GM12878 (cell line): ENCODE measurements around the gene ATG10. TPM values are rescaled to one million over a fixed set of nuclear protein-coding genes. Genes with fewer than 3 reads are reported as not detected.

ENCODE experiments used
- ATAC-seq: fragments of 200-7000 bp; cut with Tn5 transposase; 3 replicates; pipeline ENCODE4 v1.9.1; 2020; ENCODE audit warnings: mild to moderate bottlenecking, moderate library complexity
- BruUV-seq: library from RNA; stranded (reverse); fragments of 400-500 nt; replicated peaks from 2 replicates; lab custom pipeline; 2021; lab: Mats Ljungman, UMichigan
- CTCF ChIA-PET: fragments of 300-600 bp; sonication (Branson Sonifier 250); formaldehyde crosslinking; extraction: SDS; loops from one replicate; lab custom pipeline; 2021; ENCODE audit warnings: inconsistent platforms; lab: Yijun Ruan, JAX
- POLR2A ChIA-PET: fragments of 350-600 bp; formaldehyde crosslinking; extraction: SDS; loops from one replicate; lab custom pipeline; 2021; ENCODE audit warnings: inconsistent platforms; lab: Charles Lee
- RAD21 ChIA-PET: fragments of 300-600 bp; sonication (Branson Sonifier 250); formaldehyde crosslinking; loops from one replicate; lab custom pipeline; 2023; ENCODE audit warnings: antibody characterized with exemption; ENCODE audit not compliant: unreplicated experiment; lab: Charles Lee
- SMC1A ChIA-PET: fragments of 300-600 bp; sonication (Branson Sonifier 250); formaldehyde crosslinking; loops from one replicate; lab custom pipeline; 2023; ENCODE audit not compliant: unreplicated experiment, uncharacterized antibody; lab: Charles Lee
- DNase-seq: peaks from one replicate; pipeline ENCODE4 v3.0.0-alpha.2; 2011; ENCODE audit warnings: low read depth, low spot score
- FAIRE-seq: peaks from 3 replicates; lab custom pipeline; 2011; peaks lifted over from hg19 to GRCh38; lab: Jason Lieb, UNC
- H2AFZ ChIP-seq: 2 replicates; pipeline ENCODE4 v1.6.0; 2011; ENCODE audit warnings: low read depth, low read length, control low read depth; ENCODE audit not compliant: control insufficient read depth
- H3K27ac ChIP-seq: 2 replicates; pipeline ENCODE4 v1.5.1; 2011; ENCODE audit warnings: control low read depth; ENCODE audit not compliant: control insufficient read depth, insufficient read depth
- H3K27me3 ChIP-seq, 2 experiments: replicated peaks in 1 of 2; 2 replicates each; pipeline versions ENCODE4 v1.6.0 to v1.6.1; 2011; ENCODE audit warnings: low read length in 1 of 2; ENCODE audit not compliant: control insufficient read depth in 2 of 2, insufficient read depth in 2 of 2
- H3K36me3 ChIP-seq, 2 experiments: 2 replicates each; pipeline ENCODE4 v1.5.1; 2011; ENCODE audit warnings: low read length in 1 of 2; ENCODE audit not compliant: control insufficient read depth in 2 of 2, insufficient read depth in 2 of 2
- H3K4me1 ChIP-seq: 2 replicates; pipeline ENCODE4 v1.6.1; 2011; ENCODE audit warnings: mild to moderate bottlenecking, low read length, moderate library complexity, mixed read lengths; ENCODE audit not compliant: control insufficient read depth, insufficient read depth
- H3K4me2 ChIP-seq: 2 replicates; pipeline ENCODE4 v1.6.0; 2011; ENCODE audit warnings: control low read depth; ENCODE audit not compliant: control insufficient read depth, insufficient read depth
- H3K4me3 ChIP-seq: fragments of 200-600 bp; sonication (generic); 2 replicates; pipeline ENCODE4 v1.5.1; 2016
- H3K79me2 ChIP-seq: 2 replicates; pipeline ENCODE4 v1.6.0; 2011; ENCODE audit warnings: low read length; ENCODE audit not compliant: control insufficient read depth, insufficient read depth
- H3K9ac ChIP-seq: 2 replicates; pipeline ENCODE4 v1.8.0; 2011; ENCODE audit warnings: low read length, control low read depth, mixed read lengths; ENCODE audit not compliant: control insufficient read depth, insufficient read depth
- H3K9me3 ChIP-seq: replicated peaks from 3 replicates; pipeline ENCODE4 v1.5.1; 2011; ENCODE audit warnings: mild to moderate bottlenecking, low read length; ENCODE audit not compliant: control insufficient read depth, insufficient read depth
- H4K20me1 ChIP-seq: 2 replicates; pipeline ENCODE4 v1.6.0; 2011; ENCODE audit not compliant: control insufficient read depth, insufficient read depth
- ASH2L ChIP-seq: fragments of 300-600, 200-600 bp; sonication (generic); IDR thresholded peaks from 2 replicates; pipeline ENCODE4 v1.6.1; 2017; ENCODE audit warnings: low read depth, mild to moderate bottlenecking, borderline replicate concordance
- CBX5 ChIP-seq: sonication (generic); IDR thresholded peaks from 2 replicates; pipeline ENCODE4 v1.6.1; 2016; ENCODE audit warnings: low read depth, moderate library complexity, mild to moderate bottlenecking, inconsistent platforms
- HDAC6 ChIP-seq: fragments of 200-600 bp; sonication (generic); IDR thresholded peaks from one replicate; pipeline ENCODE4 v1.8.0; 2017; ENCODE audit warnings: antibody characterized with exemption; ENCODE audit not compliant: unreplicated experiment
- SIX5 ChIP-seq: IDR thresholded peaks from 2 replicates; pipeline ENCODE4 v1.6.1; 2011; ENCODE audit warnings: mild to moderate bottlenecking, low read depth, low read length, moderate library complexity; ENCODE audit not compliant: severe bottlenecking
- WGBS: methylation state at CpG from one replicate; pipeline ENCODE4 v1.1.6; 2016; ENCODE audit warnings: low lambda C conversion rate; ENCODE audit not compliant: insufficient replicate concordance, insufficient coverage; ENCODE audit errors: missing lambda C conversion rate; 5-methylcytosine and 5-hydroxymethylcytosine counted together
- in situ Hi-C: fragments of 300-500 bp; cut with MboI; formaldehyde crosslinking; loops from 9 replicates; pipeline ENCODE4 v1.14.3; 2018; ENCODE audit warnings: mixed read lengths
- intact Hi-C: fragments of 100-400 bp; cut with micrococcal nuclease; formaldehyde crosslinking; loops from one replicate; pipeline ENCODE4 v1.14.2; 2022; ENCODE audit not compliant: unreplicated experiment
- polyA plus RNA-seq, 11 experiments: library from polyadenylated mRNA; depleted of rRNA in 4 of 11; unstranded in 6 of 11; stranded (reverse) in 5 of 11; fragments of >200 nt; fragmentation: Nextera tagmentation in 4 of 11; fragmentation: Illumina TruSeq in 1 of 11; extraction: Ambion mirVana in 4 of 11; extraction: Trizol in 1 of 11; gene quantifications; 1 replicate in 1 of 11; 2 replicates in 10 of 11; pipeline versions ENCODE4 v1.2.1 to v1.2.3, GENCODE V29; 2011 to 2016; ENCODE audit warnings: inconsistent platforms in 2 of 11, missing spikeins in 2 of 11, low read depth in 1 of 11
- total RNA-seq, 4 experiments: library from RNA; depleted of rRNA in 3 of 4; stranded (reverse); fragments of >200 nt in 3 of 4; fragmentation: Illumina TruSeq in 1 of 4; extraction: Trizol in 1 of 4; gene quantifications; 2 replicates each; pipeline versions ENCODE4 v1.2.1 to v1.2.3, GENCODE V29; 2013 to 2021
- TF ChIP-seq, protein P1 (sequence below): IDR thresholded peaks from 2 replicates; pipeline ENCODE4 v1.6.1; 2011; ENCODE audit warnings: low read depth, mild to moderate bottlenecking, low read length, moderate library complexity, borderline replicate concordance; ENCODE audit errors: extremely low read depth
- TF ChIP-seq, protein P2 (sequence below): IDR thresholded peaks from 2 replicates; pipeline ENCODE4 v1.6.1; 2011; ENCODE audit warnings: mild to moderate bottlenecking, low read depth, low read length, moderate library complexity; ENCODE audit not compliant: insufficient replicate concordance
- TF ChIP-seq, protein P3 (sequence below): fragments of 450-650 bp; formaldehyde crosslinking; IDR thresholded peaks from 2 replicates; pipeline ENCODE4 v1.4.0; 2020; ENCODE audit warnings: mild to moderate bottlenecking, moderate library complexity
- TF ChIP-seq, protein P4 (sequence below): fragments of 150-350 bp; IDR thresholded peaks from 2 replicates; pipeline ENCODE4 v1.6.1; 2016; ENCODE audit warnings: low read depth, low read length

The ATG10 gene
- total and polyA plus RNA-seq, 10 of the 15 experiments (the other 5 are each of a cell fraction or from before 2014, with no cell fraction given), result 3.8 to 14.4 (median 6.5) TPM

DNA sequence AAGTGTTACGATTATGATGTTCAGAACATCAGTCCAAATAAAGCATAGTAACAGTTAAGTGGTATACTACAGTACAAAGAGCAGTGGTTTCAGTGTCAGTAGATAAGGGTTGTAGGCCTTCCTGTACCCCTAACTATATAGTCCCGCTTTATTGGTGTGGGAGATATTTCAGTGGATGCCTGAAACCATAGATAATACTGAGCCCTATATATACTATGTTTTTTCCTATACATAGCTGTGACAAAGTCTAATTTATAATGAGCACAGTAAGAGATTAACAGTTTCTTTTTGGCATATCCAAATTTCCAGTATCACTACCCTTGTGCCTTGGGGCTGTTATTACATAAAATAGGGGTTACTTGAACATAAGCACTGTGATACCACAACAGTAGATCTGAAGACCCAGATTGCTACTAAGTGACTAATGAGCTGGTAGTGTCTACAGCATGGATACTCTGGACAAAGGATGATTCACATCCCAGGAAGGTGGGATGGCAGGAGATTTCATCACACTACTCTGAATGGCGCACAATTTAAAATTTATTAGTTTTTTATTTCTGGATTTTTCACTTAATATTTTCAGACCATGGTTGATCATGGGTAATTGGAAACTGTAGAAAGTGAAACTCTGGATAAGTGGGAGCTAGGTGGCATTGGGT, 187.1 kb downstream of the ATG10 start:
- Histone ChIP-seq H3K36me3 (no peaks in the 10 kb centered on the region), H3K9me3 (no peaks in the 10 kb centered on the region), H4K20me1 (no peaks in the 10 kb centered on the region), H3K9ac (no peak overlapping the region), H3K27me3 (no peaks in the 10 kb centered on the region), H3K27ac (no peak overlapping the region), H3K79me2 (no peaks in the 10 kb centered on the region), H3K4me3 (no peak overlapping the region), H3K4me2 (no peak overlapping the region), H2AFZ (no peak overlapping the region), H3K4me1 (no peaks in the 10 kb centered on the region)
- intact Hi-C loops, result no loop called here
- in situ Hi-C loops, result no loop called here
- TF ChIP-seq CBX5 (no peak), ASH2L (no peak), HDAC6 (no peak), SIX5 (no peak)
- TF ChIP-seq, protein P1, sequence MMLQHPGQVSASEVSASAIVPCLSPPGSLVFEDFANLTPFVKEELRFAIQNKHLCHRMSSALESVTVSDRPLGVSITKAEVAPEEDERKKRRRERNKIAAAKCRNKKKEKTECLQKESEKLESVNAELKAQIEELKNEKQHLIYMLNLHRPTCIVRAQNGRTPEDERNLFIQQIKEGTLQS, result no peak
- TF ChIP-seq, protein P2, sequence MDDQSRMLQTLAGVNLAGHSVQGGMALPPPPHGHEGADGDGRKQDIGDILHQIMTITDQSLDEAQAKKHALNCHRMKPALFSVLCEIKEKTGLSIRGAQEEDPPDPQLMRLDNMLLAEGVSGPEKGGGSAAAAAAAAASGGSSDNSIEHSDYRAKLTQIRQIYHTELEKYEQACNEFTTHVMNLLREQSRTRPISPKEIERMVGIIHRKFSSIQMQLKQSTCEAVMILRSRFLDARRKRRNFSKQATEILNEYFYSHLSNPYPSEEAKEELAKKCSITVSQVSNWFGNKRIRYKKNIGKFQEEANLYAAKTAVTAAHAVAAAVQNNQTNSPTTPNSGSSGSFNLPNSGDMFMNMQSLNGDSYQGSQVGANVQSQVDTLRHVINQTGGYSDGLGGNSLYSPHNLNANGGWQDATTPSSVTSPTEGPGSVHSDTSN, result no peak
- TF ChIP-seq, protein P3, sequence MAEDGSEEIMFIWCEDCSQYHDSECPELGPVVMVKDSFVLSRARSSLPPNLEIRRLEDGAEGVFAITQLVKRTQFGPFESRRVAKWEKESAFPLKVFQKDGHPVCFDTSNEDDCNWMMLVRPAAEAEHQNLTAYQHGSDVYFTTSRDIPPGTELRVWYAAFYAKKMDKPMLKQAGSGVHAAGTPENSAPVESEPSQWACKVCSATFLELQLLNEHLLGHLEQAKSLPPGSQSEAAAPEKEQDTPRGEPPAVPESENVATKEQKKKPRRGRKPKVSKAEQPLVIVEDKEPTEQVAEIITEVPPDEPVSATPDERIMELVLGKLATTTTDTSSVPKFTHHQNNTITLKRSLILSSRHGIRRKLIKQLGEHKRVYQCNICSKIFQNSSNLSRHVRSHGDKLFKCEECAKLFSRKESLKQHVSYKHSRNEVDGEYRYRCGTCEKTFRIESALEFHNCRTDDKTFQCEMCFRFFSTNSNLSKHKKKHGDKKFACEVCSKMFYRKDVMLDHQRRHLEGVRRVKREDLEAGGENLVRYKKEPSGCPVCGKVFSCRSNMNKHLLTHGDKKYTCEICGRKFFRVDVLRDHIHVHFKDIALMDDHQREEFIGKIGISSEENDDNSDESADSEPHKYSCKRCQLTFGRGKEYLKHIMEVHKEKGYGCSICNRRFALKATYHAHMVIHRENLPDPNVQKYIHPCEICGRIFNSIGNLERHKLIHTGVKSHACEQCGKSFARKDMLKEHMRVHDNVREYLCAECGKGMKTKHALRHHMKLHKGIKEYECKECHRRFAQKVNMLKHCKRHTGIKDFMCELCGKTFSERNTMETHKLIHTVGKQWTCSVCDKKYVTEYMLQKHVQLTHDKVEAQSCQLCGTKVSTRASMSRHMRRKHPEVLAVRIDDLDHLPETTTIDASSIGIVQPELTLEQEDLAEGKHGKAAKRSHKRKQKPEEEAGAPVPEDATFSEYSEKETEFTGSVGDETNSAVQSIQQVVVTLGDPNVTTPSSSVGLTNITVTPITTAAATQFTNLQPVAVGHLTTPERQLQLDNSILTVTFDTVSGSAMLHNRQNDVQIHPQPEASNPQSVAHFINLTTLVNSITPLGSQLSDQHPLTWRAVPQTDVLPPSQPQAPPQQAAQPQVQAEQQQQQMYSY (CRISPR knock-in tag), result no peak
- TF ChIP-seq, protein P4, sequence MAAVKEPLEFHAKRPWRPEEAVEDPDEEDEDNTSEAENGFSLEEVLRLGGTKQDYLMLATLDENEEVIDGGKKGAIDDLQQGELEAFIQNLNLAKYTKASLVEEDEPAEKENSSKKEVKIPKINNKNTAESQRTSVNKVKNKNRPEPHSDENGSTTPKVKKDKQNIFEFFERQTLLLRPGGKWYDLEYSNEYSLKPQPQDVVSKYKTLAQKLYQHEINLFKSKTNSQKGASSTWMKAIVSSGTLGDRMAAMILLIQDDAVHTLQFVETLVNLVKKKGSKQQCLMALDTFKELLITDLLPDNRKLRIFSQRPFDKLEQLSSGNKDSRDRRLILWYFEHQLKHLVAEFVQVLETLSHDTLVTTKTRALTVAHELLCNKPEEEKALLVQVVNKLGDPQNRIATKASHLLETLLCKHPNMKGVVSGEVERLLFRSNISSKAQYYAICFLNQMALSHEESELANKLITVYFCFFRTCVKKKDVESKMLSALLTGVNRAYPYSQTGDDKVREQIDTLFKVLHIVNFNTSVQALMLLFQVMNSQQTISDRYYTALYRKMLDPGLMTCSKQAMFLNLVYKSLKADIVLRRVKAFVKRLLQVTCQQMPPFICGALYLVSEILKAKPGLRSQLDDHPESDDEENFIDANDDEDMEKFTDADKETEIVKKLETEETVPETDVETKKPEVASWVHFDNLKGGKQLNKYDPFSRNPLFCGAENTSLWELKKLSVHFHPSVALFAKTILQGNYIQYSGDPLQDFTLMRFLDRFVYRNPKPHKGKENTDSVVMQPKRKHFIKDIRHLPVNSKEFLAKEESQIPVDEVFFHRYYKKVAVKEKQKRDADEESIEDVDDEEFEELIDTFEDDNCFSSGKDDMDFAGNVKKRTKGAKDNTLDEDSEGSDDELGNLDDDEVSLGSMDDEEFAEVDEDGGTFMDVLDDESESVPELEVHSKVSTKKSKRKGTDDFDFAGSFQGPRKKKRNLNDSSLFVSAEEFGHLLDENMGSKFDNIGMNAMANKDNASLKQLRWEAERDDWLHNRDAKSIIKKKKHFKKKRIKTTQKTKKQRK, result no peak
- ChIA-PET RAD21 (no interaction called here), CTCF (no interaction called here), SMC1A (interaction anchor here (1.2 to 1.3 kb wide), 2 partner anchors 10 to 14 kb away, joined by 3 to 4 read pairs; no protein-coding TSS in a partner anchor), POLR2A (no interaction called here)
- DNase-seq (no peak), ATAC-seq (no peak), FAIRE-seq (no peak)
- 96% methylated on average over 3 of the region's 3 CpGs for WGBS
- no TSS peak for BruUV-seq
